Bronchial epithelial cell (primary cell): ENCODE measurements around the gene TSG101. TPM values are rescaled to one million over a fixed set of nuclear protein-coding genes. Genes with fewer than 3 reads are reported as not detected.

Source experiments
- DNase-seq: peaks from one replicate; pipeline ENCODE4 v3.0.0-alpha.2; 2010; ENCODE audit warnings: low read depth
- FAIRE-seq: peaks from 2 replicates; lab custom pipeline; 2011; peaks lifted over from hg19 to GRCh38; lab: Jason Lieb, UNC
- H3K27me3 ChIP-seq: 2 replicates; pipeline ENCODE4 v1.5.1; 2011; ENCODE audit warnings: low read length; ENCODE audit not compliant: control insufficient read depth, insufficient read depth
- H3K36me3 ChIP-seq: 2 replicates; pipeline ENCODE4 v1.5.1; 2011; ENCODE audit warnings: low read length; ENCODE audit not compliant: control insufficient read depth, insufficient read depth
- H3K4me3 ChIP-seq: 2 replicates; pipeline ENCODE4 v1.5.1; 2011; ENCODE audit warnings: mild to moderate bottlenecking, low read depth, low read length, control low read depth
- total RNA-seq: library from RNA; depleted of rRNA; stranded (reverse); fragments of >200 nt; gene quantifications from 2 replicates; pipeline ENCODE4 v1.2.1, GENCODE V29; 2014
- TF ChIP-seq, protein P1 (sequence below): IDR thresholded peaks from 2 replicates; pipeline ENCODE4 v1.5.1; 2011; ENCODE audit warnings: mild to moderate bottlenecking, moderate library complexity, low read length, control low read depth, inconsistent platforms; ENCODE audit not compliant: insufficient read depth, severe bottlenecking

Gene TSG101
- total RNA-seq, 1 donor from 2014 or later, result 71.1 TPM

GRCh38 chr11:18533365-18533764 lies 6.6 kb upstream of the TSG101 start:
- H3K4me3 ChIP-seq, result no peak overlapping the region
- DNase-seq, result no peak
- no peaks in the 10 kb centered on the region for H3K27me3 ChIP-seq
- TF ChIP-seq, protein P1, sequence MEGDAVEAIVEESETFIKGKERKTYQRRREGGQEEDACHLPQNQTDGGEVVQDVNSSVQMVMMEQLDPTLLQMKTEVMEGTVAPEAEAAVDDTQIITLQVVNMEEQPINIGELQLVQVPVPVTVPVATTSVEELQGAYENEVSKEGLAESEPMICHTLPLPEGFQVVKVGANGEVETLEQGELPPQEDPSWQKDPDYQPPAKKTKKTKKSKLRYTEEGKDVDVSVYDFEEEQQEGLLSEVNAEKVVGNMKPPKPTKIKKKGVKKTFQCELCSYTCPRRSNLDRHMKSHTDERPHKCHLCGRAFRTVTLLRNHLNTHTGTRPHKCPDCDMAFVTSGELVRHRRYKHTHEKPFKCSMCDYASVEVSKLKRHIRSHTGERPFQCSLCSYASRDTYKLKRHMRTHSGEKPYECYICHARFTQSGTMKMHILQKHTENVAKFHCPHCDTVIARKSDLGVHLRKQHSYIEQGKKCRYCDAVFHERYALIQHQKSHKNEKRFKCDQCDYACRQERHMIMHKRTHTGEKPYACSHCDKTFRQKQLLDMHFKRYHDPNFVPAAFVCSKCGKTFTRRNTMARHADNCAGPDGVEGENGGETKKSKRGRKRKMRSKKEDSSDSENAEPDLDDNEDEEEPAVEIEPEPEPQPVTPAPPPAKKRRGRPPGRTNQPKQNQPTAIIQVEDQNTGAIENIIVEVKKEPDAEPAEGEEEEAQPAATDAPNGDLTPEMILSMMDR, result no peak
- no peak for FAIRE-seq
- no peaks in the 10 kb centered on the region for H3K36me3 ChIP-seq

GRCh38 chr11:18527512-18527911 lies 770 bp upstream of the TSG101 start:
- Histone ChIP-seq H3K4me3 (peak overlapping the region; percentile 78), H3K36me3 (peaks cover 1% of the 10 kb centered on the region), H3K27me3 (no peaks in the 10 kb centered on the region)
- TF ChIP-seq, protein P1, result no peak
- DNase-seq (peak; percentile 81), FAIRE-seq (no peak)

DNA sequence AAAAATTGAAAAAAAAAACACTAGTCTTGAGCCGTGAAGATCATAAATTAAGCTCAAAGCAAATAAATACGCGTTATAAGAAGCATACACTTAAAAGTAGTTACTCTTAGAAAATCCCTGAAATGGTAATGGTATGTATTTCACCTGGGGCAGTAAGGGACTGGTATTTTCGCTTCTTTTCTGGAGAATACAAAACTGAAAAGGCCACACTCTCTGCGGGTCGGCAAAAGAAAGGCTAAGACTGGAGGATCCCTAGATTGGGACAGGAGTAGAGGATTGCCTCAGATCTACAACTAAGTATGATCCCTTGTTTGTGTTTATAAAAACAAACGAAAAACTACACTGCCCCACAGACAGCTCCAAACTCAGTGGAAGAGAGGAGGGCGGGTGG lies 617 bp downstream of the TSG101 start:
- H3K4me3 ChIP-seq, result peak overlapping the region; percentile 78
- H3K27me3 ChIP-seq, result no peaks in the 10 kb centered on the region
- DNase-seq (no peak), FAIRE-seq (no peak)
- TF ChIP-seq, protein P1, result no peak
- peaks cover 1% of the 10 kb centered on the region for H3K36me3 ChIP-seq

- no peak for DNase-seq
- peaks cover 1% of the 10 kb centered on the region for H3K36me3 ChIP-seq
- TF ChIP-seq, protein P1, result no peak
- no peak for FAIRE-seq
- H3K27me3 ChIP-seq, result no peaks in the 10 kb centered on the region
- no peak overlapping the region for H3K4me3 ChIP-seq
Observed at GRCh38 chr11:18524248-18524647, 2.5 kb downstream of the TSG101 start.

DNA sequence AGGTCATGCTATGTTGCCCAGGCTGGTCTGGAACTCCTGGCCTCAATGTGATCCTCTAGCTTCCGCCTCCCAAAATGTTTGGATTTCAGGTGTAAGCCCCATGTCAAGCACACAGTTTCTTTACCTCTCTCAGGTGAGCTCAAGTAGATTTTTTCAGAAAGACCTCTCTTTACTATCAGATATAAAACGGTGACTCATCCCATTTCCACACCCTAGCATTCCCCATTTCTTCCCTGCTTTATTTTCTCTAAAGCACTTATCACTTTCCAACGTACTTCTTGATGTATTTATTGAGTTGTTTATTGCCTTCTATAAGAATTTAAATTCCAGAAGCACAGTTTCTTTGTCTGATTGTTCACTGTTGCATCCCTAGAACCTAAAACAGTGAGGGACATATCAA lies 3.7 kb downstream of the TSG101 start:
- Histone ChIP-seq H3K4me3 (no peak overlapping the region), H3K27me3 (no peaks in the 10 kb centered on the region), H3K36me3 (peaks cover 1% of the 10 kb centered on the region)
- no peak for FAIRE-seq
- TF ChIP-seq, protein P1, result no peak
- DNase-seq, result peak; percentile 35

- DNase-seq (peak; percentile 20), FAIRE-seq (no peak)
- Histone ChIP-seq H3K4me3 (no peak overlapping the region), H3K36me3 (peaks cover 1% of the 10 kb centered on the region), H3K27me3 (no peaks in the 10 kb centered on the region)
- TF ChIP-seq, protein P1, result no peak
Observed at GRCh38 chr11:18522388-18522787, 4.4 kb downstream of the TSG101 start.
